ENCODE data around the gene TMEM185B. TPM values are rescaled to one million over a fixed set of nuclear protein-coding genes. Genes with fewer than 3 reads are reported as not detected.

TMEM185B gene
- total and polyA plus RNA-seq, 10 of the 15 experiments (the other 5 are each of a cell fraction or from before 2014, with no cell fraction given): 2.4 to 20.9 (median 14.5) TPM

DNA sequence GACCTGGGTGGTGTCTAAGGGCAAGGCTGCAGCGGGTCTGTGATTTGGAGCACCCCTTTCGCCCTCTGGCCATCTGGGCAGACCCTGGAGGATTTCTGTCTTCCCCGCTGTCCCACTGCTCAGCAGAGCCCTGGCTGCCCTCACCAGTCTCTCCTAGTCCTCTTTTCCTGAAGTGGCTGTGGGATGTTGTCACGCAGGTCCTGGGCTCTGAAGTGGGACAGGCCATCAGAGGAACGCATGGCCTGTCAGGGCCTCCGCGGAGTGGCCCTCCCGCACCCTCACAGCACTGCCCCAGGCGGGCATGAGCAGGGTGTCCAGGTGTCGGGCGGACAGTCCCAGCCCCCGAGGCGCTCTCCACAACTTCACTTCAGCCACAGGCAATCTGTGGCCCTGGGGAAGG is 1.1 kb upstream of the TMEM185B start (continued):
- TF ChIP-seq, protein P1, sequence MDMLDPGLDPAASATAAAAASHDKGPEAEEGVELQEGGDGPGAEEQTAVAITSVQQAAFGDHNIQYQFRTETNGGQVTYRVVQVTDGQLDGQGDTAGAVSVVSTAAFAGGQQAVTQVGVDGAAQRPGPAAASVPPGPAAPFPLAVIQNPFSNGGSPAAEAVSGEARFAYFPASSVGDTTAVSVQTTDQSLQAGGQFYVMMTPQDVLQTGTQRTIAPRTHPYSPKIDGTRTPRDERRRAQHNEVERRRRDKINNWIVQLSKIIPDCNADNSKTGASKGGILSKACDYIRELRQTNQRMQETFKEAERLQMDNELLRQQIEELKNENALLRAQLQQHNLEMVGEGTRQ (IDR thresholded peaks at IDR 0.05; ENCODE audit: borderline replicate concordance, low read depth, low read length): no peak
- TF ChIP-seq, protein P2, sequence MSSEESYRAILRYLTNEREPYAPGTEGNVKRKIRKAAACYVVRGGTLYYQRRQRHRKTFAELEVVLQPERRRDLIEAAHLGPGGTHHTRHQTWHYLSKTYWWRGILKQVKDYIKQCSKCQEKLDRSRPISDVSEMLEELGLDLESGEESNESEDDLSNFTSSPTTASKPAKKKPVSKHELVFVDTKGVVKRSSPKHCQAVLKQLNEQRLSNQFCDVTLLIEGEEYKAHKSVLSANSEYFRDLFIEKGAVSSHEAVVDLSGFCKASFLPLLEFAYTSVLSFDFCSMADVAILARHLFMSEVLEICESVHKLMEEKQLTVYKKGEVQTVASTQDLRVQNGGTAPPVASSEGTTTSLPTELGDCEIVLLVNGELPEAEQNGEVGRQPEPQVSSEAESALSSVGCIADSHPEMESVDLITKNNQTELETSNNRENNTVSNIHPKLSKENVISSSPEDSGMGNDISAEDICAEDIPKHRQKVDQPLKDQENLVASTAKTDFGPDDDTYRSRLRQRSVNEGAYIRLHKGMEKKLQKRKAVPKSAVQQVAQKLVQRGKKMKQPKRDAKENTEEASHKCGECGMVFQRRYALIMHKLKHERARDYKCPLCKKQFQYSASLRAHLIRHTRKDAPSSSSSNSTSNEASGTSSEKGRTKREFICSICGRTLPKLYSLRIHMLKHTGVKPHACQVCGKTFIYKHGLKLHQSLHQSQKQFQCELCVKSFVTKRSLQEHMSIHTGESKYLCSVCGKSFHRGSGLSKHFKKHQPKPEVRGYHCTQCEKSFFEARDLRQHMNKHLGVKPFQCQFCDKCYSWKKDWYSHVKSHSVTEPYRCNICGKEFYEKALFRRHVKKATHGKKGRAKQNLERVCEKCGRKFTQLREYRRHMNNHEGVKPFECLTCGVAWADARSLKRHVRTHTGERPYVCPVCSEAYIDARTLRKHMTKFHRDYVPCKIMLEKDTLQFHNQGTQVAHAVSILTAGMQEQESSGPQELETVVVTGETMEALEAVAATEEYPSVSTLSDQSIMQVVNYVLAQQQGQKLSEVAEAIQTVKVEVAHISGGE (CRISPR knock-in tag; IDR thresholded peaks at IDR 0.05): no peak
- TF ChIP-seq ESRRA (IDR thresholded peaks at IDR 0.05; ENCODE audit: low read length): no peak
- TF ChIP-seq GABPA (IDR thresholded peaks at IDR 0.05; ENCODE audit: low read depth): no peak
- no peak for TF ChIP-seq SMAD1 (IDR thresholded peaks at IDR 0.05; ENCODE audit: low read depth, partially characterized antibody)
- no peak for TF ChIP-seq SMAD5 (IDR thresholded peaks at IDR 0.05; ENCODE audit: low read depth)
- TF ChIP-seq, protein P3, sequence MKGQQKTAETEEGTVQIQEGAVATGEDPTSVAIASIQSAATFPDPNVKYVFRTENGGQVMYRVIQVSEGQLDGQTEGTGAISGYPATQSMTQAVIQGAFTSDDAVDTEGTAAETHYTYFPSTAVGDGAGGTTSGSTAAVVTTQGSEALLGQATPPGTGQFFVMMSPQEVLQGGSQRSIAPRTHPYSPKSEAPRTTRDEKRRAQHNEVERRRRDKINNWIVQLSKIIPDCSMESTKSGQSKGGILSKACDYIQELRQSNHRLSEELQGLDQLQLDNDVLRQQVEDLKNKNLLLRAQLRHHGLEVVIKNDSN (IDR thresholded peaks at IDR 0.05; ENCODE audit: borderline replicate concordance, extremely low read length, insufficient read depth, low read depth, low read length): no peak
- no peak for TF ChIP-seq CEBPZ (IDR thresholded peaks at IDR 0.05; ENCODE audit: low read depth, low read length)
- TF ChIP-seq, protein P4, sequence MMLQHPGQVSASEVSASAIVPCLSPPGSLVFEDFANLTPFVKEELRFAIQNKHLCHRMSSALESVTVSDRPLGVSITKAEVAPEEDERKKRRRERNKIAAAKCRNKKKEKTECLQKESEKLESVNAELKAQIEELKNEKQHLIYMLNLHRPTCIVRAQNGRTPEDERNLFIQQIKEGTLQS (IDR thresholded peaks at IDR 0.05; ENCODE audit: borderline replicate concordance, extremely low read depth, low read depth, low read length): no peak
- TF ChIP-seq POLR2A (IDR thresholded peaks at IDR 0.05; ENCODE audit: low read depth, low read length): no peak
- TF ChIP-seq SKIL (IDR thresholded peaks at IDR 0.05; ENCODE audit: low read depth, poor library complexity, severe bottlenecking): no peak

Data from GM12878 (cell line).